ENCODE measurements around the gene DZIP1L. TPM values are rescaled to one million over a fixed set of nuclear protein-coding genes. Genes with fewer than 3 reads are reported as not detected.

The DZIP1L gene
- total RNA-seq, 1 donor from 2014 or later, result 81.9 TPM

DNA sequence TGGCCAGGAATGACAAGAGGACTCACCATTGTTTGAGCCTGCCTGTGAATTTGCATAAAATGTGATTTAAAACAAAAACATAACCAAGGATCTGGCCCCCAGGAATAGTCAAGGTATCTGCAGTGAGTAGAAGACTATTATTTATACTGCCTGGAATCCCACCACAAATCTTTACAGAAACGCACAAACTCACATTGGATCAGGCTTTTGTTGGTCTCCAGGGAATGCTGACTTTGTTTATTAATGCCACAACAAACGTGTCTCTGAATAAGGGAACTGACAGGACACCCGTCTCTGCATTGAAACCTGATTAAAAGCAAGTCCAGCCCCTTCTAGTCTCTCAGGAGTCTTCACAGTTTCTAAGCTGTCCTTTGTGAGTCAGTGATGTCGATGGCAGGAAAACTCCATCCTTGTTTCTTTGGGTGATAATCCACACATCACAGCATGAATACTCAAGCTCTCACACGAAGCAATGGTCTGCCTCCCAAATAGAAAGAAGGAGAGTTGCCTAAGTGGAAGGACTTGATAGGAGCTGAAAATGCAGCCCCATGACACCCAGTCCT is 67.7 kb downstream of the DZIP1L start:
- Mint-ChIP-seq H3K4me1 (ENCODE audit: low read depth) (peaks cover 1% of the 10 kb centered on the region), H3K4me3 (ENCODE audit: low read depth) (no peak overlapping the region), H3K9me3 (ENCODE audit: low read depth) (no peaks in the 10 kb centered on the region), H3K27me3 (no peaks in the 10 kb centered on the region), H3K27ac (no peak overlapping the region), H3K36me3 (ENCODE audit: insufficient read depth) (peaks cover 19% of the 10 kb centered on the region)
- no peak for DNase-seq (ENCODE audit: low spot score, unreplicated experiment)
- TF ChIP-seq, protein P1, sequence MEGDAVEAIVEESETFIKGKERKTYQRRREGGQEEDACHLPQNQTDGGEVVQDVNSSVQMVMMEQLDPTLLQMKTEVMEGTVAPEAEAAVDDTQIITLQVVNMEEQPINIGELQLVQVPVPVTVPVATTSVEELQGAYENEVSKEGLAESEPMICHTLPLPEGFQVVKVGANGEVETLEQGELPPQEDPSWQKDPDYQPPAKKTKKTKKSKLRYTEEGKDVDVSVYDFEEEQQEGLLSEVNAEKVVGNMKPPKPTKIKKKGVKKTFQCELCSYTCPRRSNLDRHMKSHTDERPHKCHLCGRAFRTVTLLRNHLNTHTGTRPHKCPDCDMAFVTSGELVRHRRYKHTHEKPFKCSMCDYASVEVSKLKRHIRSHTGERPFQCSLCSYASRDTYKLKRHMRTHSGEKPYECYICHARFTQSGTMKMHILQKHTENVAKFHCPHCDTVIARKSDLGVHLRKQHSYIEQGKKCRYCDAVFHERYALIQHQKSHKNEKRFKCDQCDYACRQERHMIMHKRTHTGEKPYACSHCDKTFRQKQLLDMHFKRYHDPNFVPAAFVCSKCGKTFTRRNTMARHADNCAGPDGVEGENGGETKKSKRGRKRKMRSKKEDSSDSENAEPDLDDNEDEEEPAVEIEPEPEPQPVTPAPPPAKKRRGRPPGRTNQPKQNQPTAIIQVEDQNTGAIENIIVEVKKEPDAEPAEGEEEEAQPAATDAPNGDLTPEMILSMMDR (IDR thresholded peaks at IDR 0.05; ENCODE audit: unreplicated experiment), result no peak

DNA sequence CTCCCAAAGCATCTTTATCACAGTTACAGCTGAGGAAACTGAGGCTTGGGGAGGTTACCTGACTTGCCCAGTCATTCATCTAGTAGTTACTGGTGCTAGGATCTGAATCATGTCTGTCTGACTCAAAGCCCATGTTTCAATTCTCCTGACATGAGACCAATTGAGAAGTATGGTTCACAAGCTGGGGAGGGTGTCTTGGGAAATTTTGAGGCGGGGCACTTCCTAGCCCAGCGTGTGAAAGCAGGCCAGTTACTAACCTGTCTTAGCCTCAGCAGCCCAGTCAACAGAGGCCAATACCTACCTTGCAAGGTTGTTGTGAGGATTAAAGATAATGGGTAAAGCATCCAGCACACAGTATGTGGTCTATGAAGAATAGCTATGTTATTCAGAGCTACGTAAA is 68.5 kb downstream of the DZIP1L start:
- H3K27ac Mint-ChIP-seq, result no peak overlapping the region
- H3K36me3 Mint-ChIP-seq (ENCODE audit: insufficient read depth), result peaks cover 19% of the 10 kb centered on the region
- no peaks in the 10 kb centered on the region for H3K9me3 Mint-ChIP-seq (ENCODE audit: low read depth)
- peaks cover 1% of the 10 kb centered on the region for H3K4me1 Mint-ChIP-seq (ENCODE audit: low read depth)
- TF ChIP-seq, protein P1 (IDR thresholded peaks at IDR 0.05; ENCODE audit: unreplicated experiment), result no peak
- no peaks in the 10 kb centered on the region for H3K27me3 Mint-ChIP-seq
- no peak overlapping the region for H3K4me3 Mint-ChIP-seq (ENCODE audit: low read depth)
- no peak for DNase-seq (ENCODE audit: low spot score, unreplicated experiment)

DNA sequence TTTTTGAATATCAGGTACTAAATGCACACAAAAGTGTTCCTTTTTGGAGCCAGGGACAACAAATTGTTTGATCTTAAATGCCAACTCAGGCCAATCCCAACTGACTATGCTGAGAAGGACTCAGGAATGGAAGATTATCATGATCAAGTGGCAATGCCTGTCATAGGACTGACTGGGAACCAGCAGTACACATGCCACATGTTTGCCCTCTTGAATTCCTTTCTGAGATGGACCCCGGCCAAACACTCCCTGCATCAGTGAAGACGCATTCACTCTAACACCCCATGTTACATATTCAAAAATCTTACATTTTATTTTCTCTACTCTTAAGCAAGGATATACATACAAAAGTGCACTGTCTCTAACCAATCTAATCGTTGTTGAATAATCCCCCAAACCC is 69.3 kb downstream of the DZIP1L start:
- peaks cover 1% of the 10 kb centered on the region for H3K4me1 Mint-ChIP-seq (ENCODE audit: low read depth)
- no peaks in the 10 kb centered on the region for H3K9me3 Mint-ChIP-seq (ENCODE audit: low read depth)
- no peak overlapping the region for H3K4me3 Mint-ChIP-seq (ENCODE audit: low read depth)
- no peaks in the 10 kb centered on the region for H3K27me3 Mint-ChIP-seq
- TF ChIP-seq, protein P1 (IDR thresholded peaks at IDR 0.05; ENCODE audit: unreplicated experiment), result no peak
- DNase-seq (ENCODE audit: low spot score, unreplicated experiment), result no peak
- peaks cover 17% of the 10 kb centered on the region for H3K36me3 Mint-ChIP-seq (ENCODE audit: insufficient read depth)
- H3K27ac Mint-ChIP-seq, result peak overlapping the region; percentile 76

DNA sequence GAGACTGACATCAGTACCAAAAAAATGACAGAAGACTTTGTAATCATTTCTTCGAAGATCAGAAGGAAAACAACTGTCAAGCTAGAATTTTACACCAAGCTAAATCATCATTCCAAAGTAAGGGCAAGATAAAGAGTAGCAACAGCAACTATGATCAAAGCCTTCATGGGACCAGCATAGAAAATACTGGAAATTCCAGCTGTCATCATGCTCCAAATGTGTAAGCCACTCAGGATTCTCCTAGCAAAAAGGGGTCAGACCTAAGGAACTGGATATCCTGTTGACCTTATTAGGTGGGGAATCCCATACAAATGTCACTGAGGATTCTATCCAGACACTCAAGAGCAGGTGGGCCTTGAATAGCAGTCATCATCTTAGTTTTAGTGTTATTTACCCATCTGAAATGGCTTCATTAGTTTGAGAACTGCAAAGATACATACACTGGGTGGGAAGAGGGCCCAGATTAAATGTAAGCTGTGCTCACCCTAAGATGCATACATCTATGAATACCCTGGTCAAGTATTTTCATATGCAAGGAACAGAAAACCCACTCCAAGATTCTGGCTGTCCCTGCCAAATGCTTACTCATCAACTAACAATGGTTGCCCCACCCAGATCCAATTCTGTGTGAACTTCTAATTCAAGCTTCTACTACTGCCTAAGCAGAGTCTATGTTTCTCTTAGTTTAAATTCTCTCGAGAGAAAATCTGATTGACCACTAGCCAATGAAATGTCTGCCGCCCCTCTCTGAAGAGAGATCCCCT is 72.0 kb downstream of the DZIP1L start:
- Mint-ChIP-seq H3K9me3 (ENCODE audit: low read depth) (no peaks in the 10 kb centered on the region), H3K4me1 (ENCODE audit: low read depth) (peaks cover 8% of the 10 kb centered on the region), H3K27ac (no peak overlapping the region), H3K4me3 (ENCODE audit: low read depth) (no peak overlapping the region), H3K36me3 (ENCODE audit: insufficient read depth) (peaks cover 17% of the 10 kb centered on the region), H3K27me3 (no peaks in the 10 kb centered on the region)
- TF ChIP-seq, protein P1 (IDR thresholded peaks at IDR 0.05; ENCODE audit: unreplicated experiment), result no peak
- DNase-seq (ENCODE audit: low spot score, unreplicated experiment), result no peak

DNA sequence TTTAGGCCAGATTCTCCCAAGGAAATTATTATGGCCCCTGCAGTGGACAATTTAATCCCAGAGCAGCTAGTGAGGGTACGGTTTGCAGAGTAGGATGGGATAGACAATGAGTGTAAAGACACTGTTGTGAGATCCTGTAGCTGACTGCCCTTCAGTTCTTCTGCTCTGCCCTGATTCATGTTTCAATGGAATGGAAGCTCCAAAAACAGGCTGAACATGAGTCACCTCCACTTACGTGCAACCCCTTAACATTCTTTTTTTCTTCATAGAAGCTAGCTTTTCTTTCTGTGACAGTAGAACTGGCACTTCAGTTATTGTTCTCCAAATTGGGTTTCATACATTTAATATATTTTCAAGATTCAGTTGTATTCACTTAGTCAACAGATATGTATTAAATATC is 73.4 kb downstream of the DZIP1L start:
- H3K27me3 Mint-ChIP-seq, result no peaks in the 10 kb centered on the region
- H3K4me1 Mint-ChIP-seq (ENCODE audit: low read depth), result peaks cover 8% of the 10 kb centered on the region
- no peak overlapping the region for H3K27ac Mint-ChIP-seq
- peaks cover 19% of the 10 kb centered on the region for H3K36me3 Mint-ChIP-seq (ENCODE audit: insufficient read depth)
- DNase-seq (ENCODE audit: low spot score, unreplicated experiment), result no peak
- no peak overlapping the region for H3K4me3 Mint-ChIP-seq (ENCODE audit: low read depth)
- no peaks in the 10 kb centered on the region for H3K9me3 Mint-ChIP-seq (ENCODE audit: low read depth)
- TF ChIP-seq, protein P1 (IDR thresholded peaks at IDR 0.05; ENCODE audit: unreplicated experiment), result no peak

Data from progenitor cell of endocrine pancreas (in vitro differentiated cells).